ENCODE data around the gene UMODL1.

UMODL1 gene

GRCh38 chr21:42130441-42130840 is 59.3 kb downstream of the UMODL1 start:
- DNase-seq (ENCODE audit: low read depth in 2 of 2), result no peak

GRCh38 chr21:42132183-42132582 is 61.1 kb downstream of the UMODL1 start:
- no peak for DNase-seq (ENCODE audit: low read depth in 2 of 2)

- no peak for DNase-seq (ENCODE audit: low read depth in 2 of 2)
These were observed 62.0 kb downstream of the UMODL1 start for GRCh38 chr21:42133131-42133530.

- no peak for DNase-seq (ENCODE audit: low read depth in 2 of 2)
These were observed 64.4 kb downstream of the UMODL1 start for GRCh38 chr21:42135386-42136052.

GRCh38 chr21:42137191-42137904 is 66.2 kb downstream of the UMODL1 start:
- DNase-seq (ENCODE audit: low read depth in 2 of 2), result no peak

GRCh38 chr21:42140196-42140934 is 69.2 kb downstream of the UMODL1 start:
- no peak for DNase-seq (ENCODE audit: low read depth in 2 of 2)

- DNase-seq (ENCODE audit: low read depth in 2 of 2), result no peak
These were observed 70.5 kb downstream of the UMODL1 start for GRCh38 chr21:42141643-42142042.

- DNase-seq (ENCODE audit: low read depth in 2 of 2), result no peak
These were observed 71.0 kb downstream of the UMODL1 start for GRCh38 chr21:42142141-42142540.

GRCh38 chr21:42142627-42143026 is 71.5 kb downstream of the UMODL1 start:
- DNase-seq (ENCODE audit: low read depth in 2 of 2), result no peak

- DNase-seq (ENCODE audit: low read depth in 2 of 2), result no peak
These were observed 72.0 kb downstream of the UMODL1 start for GRCh38 chr21:42143111-42143510.

- no peak for DNase-seq (ENCODE audit: low read depth in 2 of 2)
These were observed 73.1 kb downstream of the UMODL1 start for GRCh38 chr21:42144221-42144620.

GRCh38 chr21:42144679-42145568 is 73.8 kb downstream of the UMODL1 start:
- DNase-seq (ENCODE audit: low read depth in 2 of 2), result no peak

- peak; percentile 27 for DNase-seq (ENCODE audit: low read depth in 2 of 2)
These were observed 74.6 kb downstream of the UMODL1 start for GRCh38 chr21:42145569-42146272.

- no peak for DNase-seq (ENCODE audit: low read depth in 2 of 2)
These were observed 75.2 kb downstream of the UMODL1 start for GRCh38 chr21:42146273-42146805.

- no peak for DNase-seq (ENCODE audit: low read depth in 2 of 2)
These were observed 75.7 kb downstream of the UMODL1 start for GRCh38 chr21:42146821-42147220.

GRCh38 chr21:42147386-42148020 is 76.4 kb downstream of the UMODL1 start:
- no peak for DNase-seq (ENCODE audit: low read depth in 2 of 2)

- DNase-seq (ENCODE audit: low read depth in 2 of 2), result no peak
These were observed 77.0 kb downstream of the UMODL1 start for GRCh38 chr21:42148097-42148496.

GRCh38 chr21:42148584-42148983 is 77.5 kb downstream of the UMODL1 start:
- DNase-seq (ENCODE audit: low read depth in 2 of 2), result no peak

- DNase-seq (ENCODE audit: low read depth in 2 of 2), result no peak
These were observed 78.7 kb downstream of the UMODL1 start for GRCh38 chr21:42149656-42150473.
